HepG2 (cell line): ENCODE data around the gene DPP7. TPM values are rescaled to one million over a fixed set of nuclear protein-coding genes. Genes with fewer than 3 reads are reported as not detected.

Source experiments
- AGO1 ChIP-seq: fragments of 200-400 bp; formaldehyde crosslinking; IDR thresholded peaks from 2 replicates; pipeline ENCODE4 v1.6.1; 2017; ENCODE audit warnings: mild to moderate bottlenecking, low read depth, low read length, moderate library complexity; ENCODE audit not compliant: poor library complexity, severe bottlenecking
- ARHGAP35 ChIP-seq: sonication (generic); formaldehyde crosslinking; IDR thresholded peaks from 2 replicates; pipeline ENCODE4 v1.9.0; 2022; ENCODE audit warnings: mild to moderate bottlenecking, inconsistent platforms, moderate library complexity, missing genetic modification reagents, borderline replicate concordance
- GATAD1 ChIP-seq: IDR thresholded peaks from 2 replicates; pipeline ENCODE4 v1.6.1; 2016; ENCODE audit warnings: missing genetic modification reagents, missing compliant biosample characterization
- HNRNPH1 ChIP-seq: fragments of 200-400 bp; formaldehyde crosslinking; optimal IDR thresholded peaks from 2 replicates; pipeline ENCODE3; 2017; ENCODE audit warnings: mild to moderate bottlenecking, low read depth, low read length
- NAIF1 ChIP-seq: sonication (generic); formaldehyde crosslinking; IDR thresholded peaks from 2 replicates; pipeline ENCODE4 v1.5.0; 2020; ENCODE audit warnings: mild to moderate bottlenecking, missing genetic modification reagents, borderline replicate concordance
- THAP9 ChIP-seq: sonication (generic); formaldehyde crosslinking; IDR thresholded peaks from 2 replicates; pipeline ENCODE4; 2020; ENCODE audit warnings: missing genetic modification reagents, mild to moderate bottlenecking, borderline replicate concordance
- THYN1 ChIP-seq: sonication (generic); formaldehyde crosslinking; IDR thresholded peaks from 2 replicates; pipeline ENCODE4 v1.8.1; 2023; ENCODE audit warnings: low read depth, mild to moderate bottlenecking, moderate library complexity, missing genetic modification reagents, borderline replicate concordance
- ZFP62 ChIP-seq: sonication (generic); formaldehyde crosslinking; IDR thresholded peaks from 2 replicates; pipeline ENCODE4 v1.4.0; 2020; ENCODE audit warnings: missing genetic modification reagents
- ZKSCAN5 ChIP-seq: sonication (generic); formaldehyde crosslinking; IDR thresholded peaks from 2 replicates; pipeline ENCODE4 v1.5.1; 2020; ENCODE audit warnings: mild to moderate bottlenecking, missing genetic modification reagents
- ZNF547 ChIP-seq: sonication (generic); formaldehyde crosslinking; IDR thresholded peaks from 2 replicates; pipeline ENCODE4 v1.5.1; 2020; ENCODE audit warnings: mild to moderate bottlenecking, missing genetic modification reagents
- ZNF564 ChIP-seq: sonication (generic); formaldehyde crosslinking; IDR thresholded peaks from 2 replicates; pipeline ENCODE4 v1.8.1; 2023; ENCODE audit warnings: mild to moderate bottlenecking, missing genetic modification reagents
- ZNF639 ChIP-seq: conservative IDR thresholded peaks from 2 replicates; pipeline ENCODE4 v1.6.1; 2018; ENCODE audit warnings: missing genetic modification reagents
- ZNF746 ChIP-seq: sonication (generic); formaldehyde crosslinking; IDR thresholded peaks from 2 replicates; pipeline ENCODE4 v1.8.0; 2022; ENCODE audit warnings: mild to moderate bottlenecking, missing genetic modification reagents
- polyA plus RNA-seq, 8 experiments: library from polyadenylated mRNA; depleted of rRNA in 3 of 8; stranded (reverse) in 7 of 8; unstranded in 1 of 8; fragments of >200 nt; fragmentation: Illumina TruSeq in 4 of 8; extraction: Trizol in 4 of 8; gene quantifications; 2 replicates each; pipeline versions ENCODE4 v1.2.1 to v1.2.3, GENCODE V29; 2011 to 2016; ENCODE audit warnings: low read depth in 4 of 8, missing spikeins in 1 of 8, mixed read lengths in 1 of 8; ENCODE audit not compliant: insufficient read depth in 1 of 8
- total RNA-seq, 5 experiments: library from RNA; depleted of rRNA; stranded (reverse); fragments of >200 nt; fragmentation: Illumina TruSeq; extraction: Trizol; gene quantifications; 2 replicates each; pipeline ENCODE4 v1.2.3, GENCODE V29; 2016; ENCODE audit warnings: low read depth in 1 of 5
- TF ChIP-seq, protein P1 (sequence below): sonication (generic); formaldehyde crosslinking; IDR thresholded peaks from 2 replicates; pipeline ENCODE4 v1.4.0; 2020; ENCODE audit warnings: missing genetic modification reagents, borderline replicate concordance
- TF ChIP-seq, protein P2 (sequence below): IDR thresholded peaks from 2 replicates; pipeline ENCODE4 v1.4.0; 2020; ENCODE audit warnings: mild to moderate bottlenecking, missing genetic modification reagents
- TF ChIP-seq, protein P3 (sequence below): sonication (generic); formaldehyde crosslinking; IDR thresholded peaks from 2 replicates; pipeline ENCODE4 v1.4.0; 2020; ENCODE audit warnings: missing genetic modification reagents

DPP7 gene
- total and polyA plus RNA-seq, 2 of the 13 experiments (the other 11 are each of a cell fraction or from before 2014, with no cell fraction given) = 1.2 to 4.5 TPM

DNA sequence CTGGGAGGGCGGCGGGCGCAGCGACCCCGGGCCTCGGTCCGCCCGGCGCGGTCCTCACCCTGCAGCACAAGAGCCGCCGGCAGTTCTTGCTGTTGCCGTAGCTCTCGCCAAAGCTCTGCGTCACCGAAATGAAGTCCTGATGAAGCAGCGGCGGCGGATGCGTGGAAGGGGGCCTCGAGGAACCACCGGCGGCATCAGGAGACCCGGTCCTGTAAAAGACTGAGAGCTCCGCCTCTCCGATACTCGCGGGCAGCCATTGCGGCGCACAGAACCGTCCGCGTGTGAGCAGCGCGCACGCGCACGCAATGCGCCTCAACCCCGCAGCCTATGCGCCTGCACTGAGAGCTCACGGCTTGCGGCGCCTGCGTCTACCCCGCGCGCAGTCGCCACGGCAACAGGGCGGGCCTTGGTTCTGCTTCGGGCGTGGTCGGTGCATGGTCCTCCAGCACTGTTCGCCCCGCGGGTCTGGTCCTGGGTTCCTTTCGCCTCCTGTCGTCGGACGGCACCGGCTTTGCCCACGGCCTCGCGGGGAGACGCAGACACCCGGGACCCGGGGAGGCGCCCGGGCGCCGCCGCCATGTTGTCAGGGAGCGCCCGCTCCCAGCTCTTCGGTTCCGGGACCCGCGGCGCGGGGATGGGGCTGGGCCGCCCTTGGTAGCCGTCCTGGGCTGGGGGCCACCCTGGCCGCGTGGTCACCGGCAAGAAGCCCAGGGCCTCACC is 15.1 kb upstream of the DPP7 start (continued):
- peak; percentile 12; the same call in 1 of the 2 replicates for TF ChIP-seq ZNF639 (CRISPR knock-in tag)
- TF ChIP-seq, protein P1, sequence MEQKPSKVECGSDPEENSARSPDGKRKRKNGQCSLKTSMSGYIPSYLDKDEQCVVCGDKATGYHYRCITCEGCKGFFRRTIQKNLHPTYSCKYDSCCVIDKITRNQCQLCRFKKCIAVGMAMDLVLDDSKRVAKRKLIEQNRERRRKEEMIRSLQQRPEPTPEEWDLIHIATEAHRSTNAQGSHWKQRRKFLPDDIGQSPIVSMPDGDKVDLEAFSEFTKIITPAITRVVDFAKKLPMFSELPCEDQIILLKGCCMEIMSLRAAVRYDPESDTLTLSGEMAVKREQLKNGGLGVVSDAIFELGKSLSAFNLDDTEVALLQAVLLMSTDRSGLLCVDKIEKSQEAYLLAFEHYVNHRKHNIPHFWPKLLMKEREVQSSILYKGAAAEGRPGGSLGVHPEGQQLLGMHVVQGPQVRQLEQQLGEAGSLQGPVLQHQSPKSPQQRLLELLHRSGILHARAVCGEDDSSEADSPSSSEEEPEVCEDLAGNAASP (CRISPR knock-in tag) = peak; percentile 38
- TF ChIP-seq ZFP62 = no peak
- TF ChIP-seq ZKSCAN5 (CRISPR knock-in tag) = peak; percentile 32; the same call in 1 of the 2 replicates
- TF ChIP-seq GATAD1 (CRISPR knock-in tag) = peak; percentile 86
- TF ChIP-seq NAIF1 = peak; percentile 99
- peak; percentile 100 for TF ChIP-seq ZNF564 (CRISPR knock-in tag)
- TF ChIP-seq, protein P2, sequence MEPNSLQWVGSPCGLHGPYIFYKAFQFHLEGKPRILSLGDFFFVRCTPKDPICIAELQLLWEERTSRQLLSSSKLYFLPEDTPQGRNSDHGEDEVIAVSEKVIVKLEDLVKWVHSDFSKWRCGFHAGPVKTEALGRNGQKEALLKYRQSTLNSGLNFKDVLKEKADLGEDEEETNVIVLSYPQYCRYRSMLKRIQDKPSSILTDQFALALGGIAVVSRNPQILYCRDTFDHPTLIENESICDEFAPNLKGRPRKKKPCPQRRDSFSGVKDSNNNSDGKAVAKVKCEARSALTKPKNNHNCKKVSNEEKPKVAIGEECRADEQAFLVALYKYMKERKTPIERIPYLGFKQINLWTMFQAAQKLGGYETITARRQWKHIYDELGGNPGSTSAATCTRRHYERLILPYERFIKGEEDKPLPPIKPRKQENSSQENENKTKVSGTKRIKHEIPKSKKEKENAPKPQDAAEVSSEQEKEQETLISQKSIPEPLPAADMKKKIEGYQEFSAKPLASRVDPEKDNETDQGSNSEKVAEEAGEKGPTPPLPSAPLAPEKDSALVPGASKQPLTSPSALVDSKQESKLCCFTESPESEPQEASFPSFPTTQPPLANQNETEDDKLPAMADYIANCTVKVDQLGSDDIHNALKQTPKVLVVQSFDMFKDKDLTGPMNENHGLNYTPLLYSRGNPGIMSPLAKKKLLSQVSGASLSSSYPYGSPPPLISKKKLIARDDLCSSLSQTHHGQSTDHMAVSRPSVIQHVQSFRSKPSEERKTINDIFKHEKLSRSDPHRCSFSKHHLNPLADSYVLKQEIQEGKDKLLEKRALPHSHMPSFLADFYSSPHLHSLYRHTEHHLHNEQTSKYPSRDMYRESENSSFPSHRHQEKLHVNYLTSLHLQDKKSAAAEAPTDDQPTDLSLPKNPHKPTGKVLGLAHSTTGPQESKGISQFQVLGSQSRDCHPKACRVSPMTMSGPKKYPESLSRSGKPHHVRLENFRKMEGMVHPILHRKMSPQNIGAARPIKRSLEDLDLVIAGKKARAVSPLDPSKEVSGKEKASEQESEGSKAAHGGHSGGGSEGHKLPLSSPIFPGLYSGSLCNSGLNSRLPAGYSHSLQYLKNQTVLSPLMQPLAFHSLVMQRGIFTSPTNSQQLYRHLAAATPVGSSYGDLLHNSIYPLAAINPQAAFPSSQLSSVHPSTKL = peak; percentile 21; the same call in 1 of the 2 replicates
- peak; percentile 45; the same call in 1 of the 2 replicates for TF ChIP-seq THAP9 (CRISPR knock-in tag)
- TF ChIP-seq, protein P3, sequence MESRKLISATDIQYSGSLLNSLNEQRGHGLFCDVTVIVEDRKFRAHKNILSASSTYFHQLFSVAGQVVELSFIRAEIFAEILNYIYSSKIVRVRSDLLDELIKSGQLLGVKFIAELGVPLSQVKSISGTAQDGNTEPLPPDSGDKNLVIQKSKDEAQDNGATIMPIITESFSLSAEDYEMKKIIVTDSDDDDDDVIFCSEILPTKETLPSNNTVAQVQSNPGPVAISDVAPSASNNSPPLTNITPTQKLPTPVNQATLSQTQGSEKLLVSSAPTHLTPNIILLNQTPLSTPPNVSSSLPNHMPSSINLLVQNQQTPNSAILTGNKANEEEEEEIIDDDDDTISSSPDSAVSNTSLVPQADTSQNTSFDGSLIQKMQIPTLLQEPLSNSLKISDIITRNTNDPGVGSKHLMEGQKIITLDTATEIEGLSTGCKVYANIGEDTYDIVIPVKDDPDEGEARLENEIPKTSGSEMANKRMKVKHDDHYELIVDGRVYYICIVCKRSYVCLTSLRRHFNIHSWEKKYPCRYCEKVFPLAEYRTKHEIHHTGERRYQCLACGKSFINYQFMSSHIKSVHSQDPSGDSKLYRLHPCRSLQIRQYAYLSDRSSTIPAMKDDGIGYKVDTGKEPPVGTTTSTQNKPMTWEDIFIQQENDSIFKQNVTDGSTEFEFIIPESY (CRISPR knock-in tag) = no peak
- 0 out of 2 replicates have a peak, but pooled peaks have one; percentile 59 for TF ChIP-seq ARHGAP35
- TF ChIP-seq ZNF547 (CRISPR knock-in tag) = 0 out of 2 replicates have a peak, but pooled peaks have one; percentile 51
- TF ChIP-seq HNRNPH1 = no peak
- no peak for TF ChIP-seq THYN1 (CRISPR knock-in tag)
- TF ChIP-seq ZNF746 (CRISPR knock-in tag) = peak; percentile 32; the same call in 1 of the 2 replicates
- TF ChIP-seq AGO1 = peak; percentile 88
